WTC11 (cell line): Measurements from ENCODE around the gene PSMD1. TPM values are rescaled to one million over a fixed set of nuclear protein-coding genes. Genes with fewer than 3 reads are reported as not detected.

Source experiments
- AFF4 ChIP-seq: sonication (generic); formaldehyde crosslinking; IDR thresholded peaks from 2 replicates; pipeline ENCODE4 v1.8.1; 2023; ENCODE audit warnings: mild to moderate bottlenecking, missing genetic modification reagents, borderline replicate concordance
- CREB1 ChIP-seq: sonication (generic); formaldehyde crosslinking; IDR thresholded peaks from 2 replicates; pipeline ENCODE4 v1.8.0; 2023; ENCODE audit warnings: mild to moderate bottlenecking, missing genetic modification reagents
- E2F1 ChIP-seq: sonication (generic); formaldehyde crosslinking; IDR thresholded peaks from 2 replicates; pipeline ENCODE4 v1.8.0; 2022; ENCODE audit warnings: mild to moderate bottlenecking, missing genetic modification reagents
- ESRRA ChIP-seq: sonication (generic); formaldehyde crosslinking; IDR thresholded peaks from 2 replicates; pipeline ENCODE4 v1.8.1; 2022; ENCODE audit warnings: mild to moderate bottlenecking, missing genetic modification reagents, borderline replicate concordance
- FOXJ3 ChIP-seq: sonication (generic); formaldehyde crosslinking; IDR thresholded peaks from 2 replicates; pipeline ENCODE4 v1.9.0; 2021; ENCODE audit warnings: missing genetic modification reagents, mild to moderate bottlenecking, borderline replicate concordance
- GRHL2 ChIP-seq: fragments of 250-450 bp; sonication (Bioruptor Pico); IDR thresholded peaks from 2 replicates; pipeline ENCODE4 v1.8.0; 2022; ENCODE audit warnings: mild to moderate bottlenecking, moderate library complexity; ENCODE audit not compliant: insufficient replicate concordance, severe bottlenecking
- HMGA2 ChIP-seq: fragments of 250-450 bp; sonication (Bioruptor Pico); IDR thresholded peaks from 2 replicates; pipeline ENCODE4 v1.4.0; 2021; ENCODE audit warnings: mild to moderate bottlenecking, moderate library complexity
- IRF1 ChIP-seq: sonication (generic); formaldehyde crosslinking; IDR thresholded peaks from 2 replicates; pipeline ENCODE4 v1.8.0; 2023; ENCODE audit warnings: missing genetic modification reagents
- IRF2 ChIP-seq: sonication (generic); formaldehyde crosslinking; IDR thresholded peaks from 2 replicates; pipeline ENCODE4 v1.8.0; 2022; ENCODE audit warnings: low read depth, missing genetic modification reagents, borderline replicate concordance
- JUN ChIP-seq: sonication (generic); formaldehyde crosslinking; IDR thresholded peaks from 2 replicates; pipeline ENCODE4 v1.8.0; 2023; ENCODE audit warnings: mild to moderate bottlenecking, missing genetic modification reagents
- MAX ChIP-seq: sonication (generic); formaldehyde crosslinking; IDR thresholded peaks from 2 replicates; pipeline ENCODE4 v1.8.0; 2022; ENCODE audit warnings: mild to moderate bottlenecking, missing genetic modification reagents
- MXD4 ChIP-seq: fragments of 250-450 bp; sonication (Bioruptor Pico); IDR thresholded peaks from 2 replicates; pipeline ENCODE4 v1.8.0; 2021; ENCODE audit warnings: mild to moderate bottlenecking, moderate library complexity, borderline replicate concordance
- NFE2L1 ChIP-seq: sonication (generic); formaldehyde crosslinking; IDR thresholded peaks from 2 replicates; pipeline ENCODE4 v1.8.1; 2023; ENCODE audit warnings: missing genetic modification reagents
- NFYB ChIP-seq: sonication (generic); formaldehyde crosslinking; conservative IDR thresholded peaks from 2 replicates; pipeline ENCODE4 v1.8.0; 2022; ENCODE audit warnings: low read depth, missing genetic modification reagents
- NR1H2 ChIP-seq: sonication (generic); formaldehyde crosslinking; IDR thresholded peaks from 2 replicates; pipeline ENCODE4 v1.9.0; 2021; ENCODE audit warnings: mild to moderate bottlenecking, moderate library complexity, missing genetic modification reagents
- OVOL2 ChIP-seq: fragments of 250-450 bp; sonication (Bioruptor Pico); IDR thresholded peaks from 2 replicates; pipeline ENCODE4 v1.9.0; 2021; ENCODE audit warnings: mild to moderate bottlenecking, borderline replicate concordance
- SMAD3 ChIP-seq: sonication (generic); formaldehyde crosslinking; IDR thresholded peaks from 2 replicates; pipeline ENCODE4 v1.8.0; 2022; ENCODE audit warnings: missing genetic modification reagents, mild to moderate bottlenecking, borderline replicate concordance
- TEAD1 ChIP-seq: sonication (generic); formaldehyde crosslinking; IDR thresholded peaks from 2 replicates; pipeline ENCODE4 v1.8.0; 2022; ENCODE audit warnings: mild to moderate bottlenecking, missing genetic modification reagents
- USF1 ChIP-seq: sonication (generic); formaldehyde crosslinking; IDR thresholded peaks from 2 replicates; pipeline ENCODE4 v1.8.0; 2022; ENCODE audit warnings: mild to moderate bottlenecking, missing genetic modification reagents
- ZMAT4 ChIP-seq: fragments of 250-450 bp; sonication (Bioruptor Pico); IDR thresholded peaks from 2 replicates; pipeline ENCODE4 v1.9.0; 2021; ENCODE audit warnings: mild to moderate bottlenecking
- ZNF219 ChIP-seq: sonication (generic); formaldehyde crosslinking; IDR thresholded peaks from 2 replicates; pipeline ENCODE4 v1.8.0; 2023; ENCODE audit warnings: missing genetic modification reagents, mild to moderate bottlenecking, borderline replicate concordance
- ZNF232 ChIP-seq: sonication (generic); formaldehyde crosslinking; IDR thresholded peaks from 2 replicates; pipeline ENCODE4 v1.8.0; 2022; ENCODE audit warnings: mild to moderate bottlenecking, missing genetic modification reagents
- ZNF317 ChIP-seq: sonication (generic); formaldehyde crosslinking; IDR thresholded peaks from 2 replicates; pipeline ENCODE4 v1.8.1; 2023; ENCODE audit warnings: low read depth, mild to moderate bottlenecking, moderate library complexity, missing genetic modification reagents, borderline replicate concordance
- total RNA-seq: library from RNA; stranded (reverse); gene quantifications from 3 replicates; pipeline ENCODE4 v1.2.3, GENCODE V29; 2021
- TF ChIP-seq, protein P1 (sequence below): fragments of 250-450 bp; sonication (Bioruptor Pico); IDR thresholded peaks from 2 replicates; pipeline ENCODE4 v1.8.0; 2021; ENCODE audit warnings: mild to moderate bottlenecking
- TF ChIP-seq, protein P2 (sequence below): fragments of 250-450 bp; sonication (Bioruptor Pico); IDR thresholded peaks from 2 replicates; pipeline ENCODE4 v1.9.0; 2021; ENCODE audit warnings: mild to moderate bottlenecking

Gene PSMD1
- total RNA-seq, 1 experiment from 2014 or later, result 163 TPM

GRCh38 chr2:231198291-231199173, 141.9 kb downstream of the PSMD1 start, which contains the start of gene ARMC9 (continued):
- TF ChIP-seq, protein P1, sequence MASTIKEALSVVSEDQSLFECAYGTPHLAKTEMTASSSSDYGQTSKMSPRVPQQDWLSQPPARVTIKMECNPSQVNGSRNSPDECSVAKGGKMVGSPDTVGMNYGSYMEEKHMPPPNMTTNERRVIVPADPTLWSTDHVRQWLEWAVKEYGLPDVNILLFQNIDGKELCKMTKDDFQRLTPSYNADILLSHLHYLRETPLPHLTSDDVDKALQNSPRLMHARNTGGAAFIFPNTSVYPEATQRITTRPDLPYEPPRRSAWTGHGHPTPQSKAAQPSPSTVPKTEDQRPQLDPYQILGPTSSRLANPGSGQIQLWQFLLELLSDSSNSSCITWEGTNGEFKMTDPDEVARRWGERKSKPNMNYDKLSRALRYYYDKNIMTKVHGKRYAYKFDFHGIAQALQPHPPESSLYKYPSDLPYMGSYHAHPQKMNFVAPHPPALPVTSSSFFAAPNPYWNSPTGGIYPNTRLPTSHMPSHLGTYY (CRISPR knock-in tag), result no peak
- TF ChIP-seq GRHL2, result no peak
- TF ChIP-seq CREB1, result no peak
- TF ChIP-seq SMAD3, result no peak
- TF ChIP-seq OVOL2 (CRISPR knock-in tag), result no peak
- TF ChIP-seq E2F1 (CRISPR knock-in tag), result no peak
- no peak; the same call in 1 of the 2 replicates for TF ChIP-seq JUN
- TF ChIP-seq USF1 (CRISPR knock-in tag), result peak; percentile 95
- TF ChIP-seq, protein P2, sequence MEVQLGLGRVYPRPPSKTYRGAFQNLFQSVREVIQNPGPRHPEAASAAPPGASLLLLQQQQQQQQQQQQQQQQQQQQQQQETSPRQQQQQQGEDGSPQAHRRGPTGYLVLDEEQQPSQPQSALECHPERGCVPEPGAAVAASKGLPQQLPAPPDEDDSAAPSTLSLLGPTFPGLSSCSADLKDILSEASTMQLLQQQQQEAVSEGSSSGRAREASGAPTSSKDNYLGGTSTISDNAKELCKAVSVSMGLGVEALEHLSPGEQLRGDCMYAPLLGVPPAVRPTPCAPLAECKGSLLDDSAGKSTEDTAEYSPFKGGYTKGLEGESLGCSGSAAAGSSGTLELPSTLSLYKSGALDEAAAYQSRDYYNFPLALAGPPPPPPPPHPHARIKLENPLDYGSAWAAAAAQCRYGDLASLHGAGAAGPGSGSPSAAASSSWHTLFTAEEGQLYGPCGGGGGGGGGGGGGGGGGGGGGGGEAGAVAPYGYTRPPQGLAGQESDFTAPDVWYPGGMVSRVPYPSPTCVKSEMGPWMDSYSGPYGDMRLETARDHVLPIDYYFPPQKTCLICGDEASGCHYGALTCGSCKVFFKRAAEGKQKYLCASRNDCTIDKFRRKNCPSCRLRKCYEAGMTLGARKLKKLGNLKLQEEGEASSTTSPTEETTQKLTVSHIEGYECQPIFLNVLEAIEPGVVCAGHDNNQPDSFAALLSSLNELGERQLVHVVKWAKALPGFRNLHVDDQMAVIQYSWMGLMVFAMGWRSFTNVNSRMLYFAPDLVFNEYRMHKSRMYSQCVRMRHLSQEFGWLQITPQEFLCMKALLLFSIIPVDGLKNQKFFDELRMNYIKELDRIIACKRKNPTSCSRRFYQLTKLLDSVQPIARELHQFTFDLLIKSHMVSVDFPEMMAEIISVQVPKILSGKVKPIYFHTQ, result no peak
- TF ChIP-seq AFF4 (CRISPR knock-in tag), result 0 out of 2 replicates have a peak, but pooled peaks have one; percentile 58
- no peak for TF ChIP-seq ZMAT4 (CRISPR knock-in tag)
- no peak for TF ChIP-seq ESRRA (CRISPR knock-in tag)
- TF ChIP-seq ZNF317 (CRISPR knock-in tag), result no peak
- no peak for TF ChIP-seq HMGA2 (CRISPR knock-in tag)
- TF ChIP-seq FOXJ3 (CRISPR knock-in tag), result no peak
- TF ChIP-seq NFYB (CRISPR knock-in tag), result peak; percentile 86
- TF ChIP-seq IRF2 (CRISPR knock-in tag), result no peak
- peak; percentile 60 for TF ChIP-seq MAX (CRISPR knock-in tag)
- TF ChIP-seq MXD4 (CRISPR knock-in tag), result no peak
- no peak for TF ChIP-seq IRF1 (CRISPR knock-in tag)
- TF ChIP-seq ZNF219, result no peak
- TF ChIP-seq NFE2L1 (CRISPR knock-in tag), result no peak
- no peak for TF ChIP-seq ZNF232 (CRISPR knock-in tag)
- no peak for TF ChIP-seq NR1H2
- peak; percentile 67 for TF ChIP-seq TEAD1 (CRISPR knock-in tag)
